K562 (cell line): ENCODE results near the gene AGRN. TPM values are rescaled to one million over a fixed set of nuclear protein-coding genes. Genes with fewer than 3 reads are reported as not detected.

Experiments used
- ATF2 ChIP-seq: sonication (generic); formaldehyde crosslinking; IDR thresholded peaks from 2 replicates; pipeline ENCODE4 v1.8.1; 2022; ENCODE audit warnings: missing genetic modification reagents
- BACH1 ChIP-seq: fragments of 200-800 bp; sonication (Bioruptor generic); IDR thresholded peaks from 2 replicates; pipeline ENCODE4 v1.6.1; 2016; ENCODE audit warnings: missing genetic modification characterization, missing compliant biosample characterization
- BHLHE40 ChIP-seq: IDR thresholded peaks from 2 replicates; pipeline ENCODE4 v1.6.1; 2011; ENCODE audit warnings: low read length, improper control_type of control experiment
- ESRRA ChIP-seq: fragments of 450-650 bp; IDR thresholded peaks from 2 replicates; pipeline ENCODE4 v1.6.1; 2014; ENCODE audit warnings: low read depth, mild to moderate bottlenecking, moderate library complexity, borderline replicate concordance
- GATAD2B ChIP-seq: fragments of 450-650 bp; IDR thresholded peaks from 2 replicates; pipeline ENCODE4 v1.6.1; 2017; ENCODE audit warnings: mild to moderate bottlenecking, borderline replicate concordance
- TAF15 ChIP-seq: fragments of 200-400 bp; formaldehyde crosslinking; IDR thresholded peaks from 2 replicates; pipeline ENCODE4 v1.6.1; 2017; ENCODE audit warnings: mild to moderate bottlenecking, low read depth, low read length, moderate library complexity
- UBTF ChIP-seq, 2 experiments: IDR thresholded peaks; 2 replicates each; pipeline ENCODE4 v1.6.1; 2012; ENCODE audit warnings: improper control_type of control experiment in 2 of 2, low read depth in 2 of 2, low read length in 2 of 2, borderline replicate concordance in 1 of 2
- ZNF324 ChIP-seq: fragments of 250-450 bp; sonication (Bioruptor Pico); IDR thresholded peaks from 2 replicates; pipeline ENCODE4 v1.4.0; 2020; ENCODE audit warnings: mild to moderate bottlenecking
- ZNF408 ChIP-seq: fragments of 250-450 bp; sonication (Bioruptor Pico); IDR thresholded peaks from 2 replicates; pipeline ENCODE4 v1.4.0; 2020; ENCODE audit warnings: low read depth, mild to moderate bottlenecking, moderate library complexity
- ZNF639 ChIP-seq, 2 experiments: fragments of 200-800 bp in 1 of 2; sonication (Bioruptor generic) in 1 of 2; sonication (generic) in 1 of 2; formaldehyde crosslinking in 1 of 2; IDR thresholded peaks in 1 of 2; conservative IDR thresholded peaks in 1 of 2; 2 replicates each; pipeline versions ENCODE4 v1.5.0 to v1.6.1; 2016 to 2020; ENCODE audit warnings: missing compliant biosample characterization in 1 of 2, missing genetic modification characterization in 1 of 2, missing genetic modification reagents in 1 of 2
- ZNF668 ChIP-seq: fragments of 250-450 bp; sonication (Bioruptor Pico); IDR thresholded peaks from 2 replicates; pipeline ENCODE4 v1.8.0; 2022; ENCODE audit warnings: mild to moderate bottlenecking, inconsistent platforms
- polyA plus RNA-seq, 8 experiments: library from polyadenylated mRNA; depleted of rRNA in 4 of 8; stranded (reverse) in 5 of 8; unstranded in 3 of 8; fragments of >200 nt; fragmentation: Nextera tagmentation in 2 of 8; fragmentation: Illumina TruSeq in 1 of 8; extraction: Ambion mirVana in 2 of 8; extraction: Trizol in 1 of 8; gene quantifications; 2 replicates each; pipeline versions ENCODE4 v1.2.1 to v1.2.3, GENCODE V29; 2011 to 2014; ENCODE audit warnings: inconsistent platforms in 1 of 8, missing spikeins in 1 of 8
- total RNA-seq, 7 experiments: library from RNA; depleted of rRNA in 6 of 7; stranded (reverse); fragments of >200 nt in 6 of 7; fragmentation: Illumina TruSeq in 2 of 7; extraction: Trizol in 2 of 7; gene quantifications; 2 replicates each; pipeline versions ENCODE4 v1.2.1 to v1.2.3, GENCODE V29; 2011 to 2021; ENCODE audit warnings: low replicate concordance in 1 of 7
- TF ChIP-seq, protein P1 (sequence below): sonication (generic); formaldehyde crosslinking; IDR thresholded peaks from 2 replicates; pipeline ENCODE4 v1.8.0; 2022; ENCODE audit warnings: mild to moderate bottlenecking, missing genetic modification reagents
- TF ChIP-seq, protein P2 (sequence below): sonication (generic); formaldehyde crosslinking; IDR thresholded peaks from 2 replicates; pipeline ENCODE4 v1.8.1; 2023; ENCODE audit warnings: mild to moderate bottlenecking, missing genetic modification reagents, moderate library complexity

The AGRN gene
- total and polyA plus RNA-seq, 9 of the 15 experiments (the other 6 are each of a cell fraction or from before 2014, with no cell fraction given), result 0.04 to 111 (median 18.1) TPM

- TF ChIP-seq, protein P1, sequence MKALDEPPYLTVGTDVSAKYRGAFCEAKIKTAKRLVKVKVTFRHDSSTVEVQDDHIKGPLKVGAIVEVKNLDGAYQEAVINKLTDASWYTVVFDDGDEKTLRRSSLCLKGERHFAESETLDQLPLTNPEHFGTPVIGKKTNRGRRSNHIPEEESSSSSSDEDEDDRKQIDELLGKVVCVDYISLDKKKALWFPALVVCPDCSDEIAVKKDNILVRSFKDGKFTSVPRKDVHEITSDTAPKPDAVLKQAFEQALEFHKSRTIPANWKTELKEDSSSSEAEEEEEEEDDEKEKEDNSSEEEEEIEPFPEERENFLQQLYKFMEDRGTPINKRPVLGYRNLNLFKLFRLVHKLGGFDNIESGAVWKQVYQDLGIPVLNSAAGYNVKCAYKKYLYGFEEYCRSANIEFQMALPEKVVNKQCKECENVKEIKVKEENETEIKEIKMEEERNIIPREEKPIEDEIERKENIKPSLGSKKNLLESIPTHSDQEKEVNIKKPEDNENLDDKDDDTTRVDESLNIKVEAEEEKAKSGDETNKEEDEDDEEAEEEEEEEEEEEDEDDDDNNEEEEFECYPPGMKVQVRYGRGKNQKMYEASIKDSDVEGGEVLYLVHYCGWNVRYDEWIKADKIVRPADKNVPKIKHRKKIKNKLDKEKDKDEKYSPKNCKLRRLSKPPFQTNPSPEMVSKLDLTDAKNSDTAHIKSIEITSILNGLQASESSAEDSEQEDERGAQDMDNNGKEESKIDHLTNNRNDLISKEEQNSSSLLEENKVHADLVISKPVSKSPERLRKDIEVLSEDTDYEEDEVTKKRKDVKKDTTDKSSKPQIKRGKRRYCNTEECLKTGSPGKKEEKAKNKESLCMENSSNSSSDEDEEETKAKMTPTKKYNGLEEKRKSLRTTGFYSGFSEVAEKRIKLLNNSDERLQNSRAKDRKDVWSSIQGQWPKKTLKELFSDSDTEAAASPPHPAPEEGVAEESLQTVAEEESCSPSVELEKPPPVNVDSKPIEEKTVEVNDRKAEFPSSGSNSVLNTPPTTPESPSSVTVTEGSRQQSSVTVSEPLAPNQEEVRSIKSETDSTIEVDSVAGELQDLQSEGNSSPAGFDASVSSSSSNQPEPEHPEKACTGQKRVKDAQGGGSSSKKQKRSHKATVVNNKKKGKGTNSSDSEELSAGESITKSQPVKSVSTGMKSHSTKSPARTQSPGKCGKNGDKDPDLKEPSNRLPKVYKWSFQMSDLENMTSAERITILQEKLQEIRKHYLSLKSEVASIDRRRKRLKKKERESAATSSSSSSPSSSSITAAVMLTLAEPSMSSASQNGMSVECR (CRISPR knock-in tag), result peak; percentile 73; the same call in 1 of the 2 replicates
- TF ChIP-seq, protein P2, sequence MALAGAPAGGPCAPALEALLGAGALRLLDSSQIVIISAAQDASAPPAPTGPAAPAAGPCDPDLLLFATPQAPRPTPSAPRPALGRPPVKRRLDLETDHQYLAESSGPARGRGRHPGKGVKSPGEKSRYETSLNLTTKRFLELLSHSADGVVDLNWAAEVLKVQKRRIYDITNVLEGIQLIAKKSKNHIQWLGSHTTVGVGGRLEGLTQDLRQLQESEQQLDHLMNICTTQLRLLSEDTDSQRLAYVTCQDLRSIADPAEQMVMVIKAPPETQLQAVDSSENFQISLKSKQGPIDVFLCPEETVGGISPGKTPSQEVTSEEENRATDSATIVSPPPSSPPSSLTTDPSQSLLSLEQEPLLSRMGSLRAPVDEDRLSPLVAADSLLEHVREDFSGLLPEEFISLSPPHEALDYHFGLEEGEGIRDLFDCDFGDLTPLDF (CRISPR knock-in tag), result no peak
- no peak for TF ChIP-seq ATF2 (CRISPR knock-in tag)
- no peak for TF ChIP-seq ESRRA
- TF ChIP-seq ZNF639 (CRISPR knock-in tag; conservative IDR thresholded peaks at IDR 0.05 in 1 of 2, IDR thresholded peaks at IDR 0.05 in 1 of 2), result peak in 1 of 2 experiments; percentile 20; a peak in 1 of 4 replicates
- no peak for TF ChIP-seq ZNF408 (CRISPR knock-in tag)
- no peak for TF ChIP-seq BACH1 (tag)
- no peak for TF ChIP-seq BHLHE40
- TF ChIP-seq GATAD2B, result peak; percentile 67
- TF ChIP-seq ZNF324 (CRISPR knock-in tag), result no peak
- TF ChIP-seq UBTF (IDR thresholded peaks at IDR 0.05; ENCODE audit: borderline replicate concordance in 1 of 2, low read depth in 2 of 2, low read length in 2 of 2), result peak; percentile 41 to 68; a peak in 2 of 4 replicates
- no peak for TF ChIP-seq ZNF668 (CRISPR knock-in tag)
- no peak for TF ChIP-seq TAF15
These were observed at the start of gene AGRN (continued) for GRCh38 chr1:1020000-1020404.
